Measurements from ENCODE around the gene SEC23A.

SEC23A gene

GRCh38 chr14:38989922-38990546, 113.0 kb downstream of the SEC23A start:
- no peak for DNase-seq (ENCODE audit: low spot score)

- DNase-seq (ENCODE audit: low spot score) = no peak
Measured at GRCh38 chr14:38987781-38988180, 115.3 kb downstream of the SEC23A start.

DNA sequence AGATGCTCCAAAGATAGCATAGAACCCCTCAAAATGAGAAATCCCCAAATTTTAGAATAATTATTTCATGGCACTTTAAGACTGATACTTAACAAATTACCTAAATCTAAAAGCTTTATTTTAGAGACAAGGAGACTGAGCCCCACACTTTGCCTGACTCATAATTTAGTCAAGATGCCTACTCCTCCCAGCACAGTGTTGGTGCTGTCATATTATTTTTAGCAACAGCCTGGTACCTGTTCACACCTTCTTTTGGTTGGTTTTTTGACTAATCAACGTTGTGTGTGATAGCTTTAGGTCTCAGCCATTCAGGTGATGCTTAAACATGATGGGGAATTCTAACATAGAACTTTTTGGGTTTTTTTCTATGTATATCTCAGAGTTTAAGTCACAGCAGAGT, 120.2 kb downstream of the SEC23A start:
- DNase-seq (ENCODE audit: low spot score) = no peak

DNA sequence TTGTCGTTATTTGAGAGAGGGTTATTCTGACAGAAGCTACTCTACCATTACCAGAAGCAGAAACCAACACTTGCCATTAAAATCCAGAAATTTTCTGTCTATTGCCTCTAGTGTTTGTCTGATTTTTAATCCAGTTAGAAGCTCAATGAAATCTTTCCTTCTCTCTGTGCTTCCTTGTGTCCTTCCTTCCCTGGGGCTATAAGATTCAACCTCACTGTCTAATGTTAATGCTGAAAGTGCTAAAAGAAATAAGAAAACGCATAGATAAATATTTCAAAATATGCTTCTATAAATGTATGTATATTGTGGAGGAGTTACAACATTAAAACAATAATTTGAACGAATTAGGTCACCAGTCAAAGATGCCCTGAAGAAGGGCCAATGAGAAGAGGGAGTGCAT, 120.8 kb downstream of the SEC23A start:
- DNase-seq (ENCODE audit: low spot score) = no peak
